ENCODE data around the gene TEX13D.
"Not testable (repeated sequence)": the region's sequence is repeated elsewhere in the genome, so short reads cannot be mapped to it uniquely, and the experiment has no call there.

TEX13D gene

DNA sequence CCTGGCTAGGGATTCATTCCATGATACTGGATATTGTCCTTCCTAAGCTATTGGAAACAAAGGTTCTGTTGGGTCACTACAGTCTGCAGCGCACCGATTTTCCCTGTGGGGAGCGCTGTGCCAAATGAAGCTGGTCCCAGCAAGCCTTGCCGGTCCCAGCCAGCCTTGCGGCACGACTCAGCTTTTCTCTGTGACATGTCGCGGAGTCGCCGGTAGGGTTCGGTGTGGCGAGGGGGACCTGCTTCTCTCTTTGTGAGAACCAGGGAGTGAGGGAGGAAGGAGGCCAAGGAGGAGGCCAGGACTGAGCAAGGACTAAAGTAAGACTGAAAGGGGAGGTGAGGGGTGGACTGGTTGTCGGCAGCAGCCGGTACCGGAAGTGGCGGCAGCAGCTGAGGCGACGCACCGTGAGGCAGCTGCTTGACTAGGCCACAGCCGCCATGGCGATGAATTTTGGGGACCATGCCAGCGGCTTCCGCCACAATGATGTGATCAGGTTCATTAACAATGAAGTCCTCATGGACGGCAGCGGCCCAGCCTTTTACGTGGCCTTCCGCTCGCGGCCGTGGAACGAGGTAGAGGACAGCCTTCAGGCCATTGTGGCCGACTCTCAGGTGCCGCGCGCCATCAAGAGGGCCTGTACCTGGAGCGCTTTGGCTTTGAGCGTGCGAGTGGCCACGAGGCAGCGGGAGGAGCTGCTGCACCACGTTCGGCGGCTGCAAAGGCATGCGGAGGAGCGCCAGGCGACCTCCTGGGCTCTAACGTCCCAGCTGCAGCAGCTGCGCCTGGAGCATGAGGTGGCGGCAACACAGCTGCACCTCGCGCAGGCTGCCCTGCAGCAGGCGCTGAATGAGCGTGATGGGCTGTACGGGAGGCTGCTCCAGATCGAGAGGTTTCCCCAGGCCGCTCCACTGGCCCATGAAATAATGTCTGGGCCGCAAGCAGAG, at the start of gene TEX13D:
Gene TEX13D, plus strand, starts transcription at position 180 of the 944 bp plus-strand sequence. Its CDS starts 258 bp downstream, at position 438.
- no peak within 1 kb of the TSS for H3K4me3 ChIP-seq (replicated peaks; ENCODE audit: low read depth, low read length)
- TF ChIP-seq, protein P1, sequence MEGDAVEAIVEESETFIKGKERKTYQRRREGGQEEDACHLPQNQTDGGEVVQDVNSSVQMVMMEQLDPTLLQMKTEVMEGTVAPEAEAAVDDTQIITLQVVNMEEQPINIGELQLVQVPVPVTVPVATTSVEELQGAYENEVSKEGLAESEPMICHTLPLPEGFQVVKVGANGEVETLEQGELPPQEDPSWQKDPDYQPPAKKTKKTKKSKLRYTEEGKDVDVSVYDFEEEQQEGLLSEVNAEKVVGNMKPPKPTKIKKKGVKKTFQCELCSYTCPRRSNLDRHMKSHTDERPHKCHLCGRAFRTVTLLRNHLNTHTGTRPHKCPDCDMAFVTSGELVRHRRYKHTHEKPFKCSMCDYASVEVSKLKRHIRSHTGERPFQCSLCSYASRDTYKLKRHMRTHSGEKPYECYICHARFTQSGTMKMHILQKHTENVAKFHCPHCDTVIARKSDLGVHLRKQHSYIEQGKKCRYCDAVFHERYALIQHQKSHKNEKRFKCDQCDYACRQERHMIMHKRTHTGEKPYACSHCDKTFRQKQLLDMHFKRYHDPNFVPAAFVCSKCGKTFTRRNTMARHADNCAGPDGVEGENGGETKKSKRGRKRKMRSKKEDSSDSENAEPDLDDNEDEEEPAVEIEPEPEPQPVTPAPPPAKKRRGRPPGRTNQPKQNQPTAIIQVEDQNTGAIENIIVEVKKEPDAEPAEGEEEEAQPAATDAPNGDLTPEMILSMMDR (IDR thresholded peaks at IDR 0.05; ENCODE audit: low read length, missing control alignments) = no peak
- DNase-seq (ENCODE audit: low read depth) = no peak

DNA sequence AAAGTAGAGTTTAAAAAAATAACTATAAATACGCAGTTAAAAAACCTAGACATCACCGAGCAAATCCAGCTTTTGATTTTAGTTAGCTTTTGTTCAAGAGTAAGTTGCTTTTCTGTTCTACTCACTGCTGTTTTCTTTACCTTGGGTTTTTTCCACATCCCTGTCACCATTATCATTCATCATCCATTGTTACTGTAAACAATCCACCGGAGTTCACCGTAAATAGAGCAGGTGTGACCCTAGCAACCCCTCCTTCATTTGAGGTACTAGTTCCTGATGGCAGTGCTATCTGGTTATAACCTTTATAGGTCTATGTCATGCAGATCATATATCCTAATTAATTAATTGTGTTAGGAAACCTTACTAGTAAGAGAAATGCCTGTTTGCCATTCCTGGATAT, 43.0 kb upstream of the TEX13D start:
- no peak for DNase-seq (ENCODE audit: low read depth)
- TF ChIP-seq, protein P1 (IDR thresholded peaks at IDR 0.05; ENCODE audit: low read length, missing control alignments) = no peak
- H3K4me3 ChIP-seq (replicated peaks; ENCODE audit: low read depth, low read length) = no peak overlapping the region

DNA sequence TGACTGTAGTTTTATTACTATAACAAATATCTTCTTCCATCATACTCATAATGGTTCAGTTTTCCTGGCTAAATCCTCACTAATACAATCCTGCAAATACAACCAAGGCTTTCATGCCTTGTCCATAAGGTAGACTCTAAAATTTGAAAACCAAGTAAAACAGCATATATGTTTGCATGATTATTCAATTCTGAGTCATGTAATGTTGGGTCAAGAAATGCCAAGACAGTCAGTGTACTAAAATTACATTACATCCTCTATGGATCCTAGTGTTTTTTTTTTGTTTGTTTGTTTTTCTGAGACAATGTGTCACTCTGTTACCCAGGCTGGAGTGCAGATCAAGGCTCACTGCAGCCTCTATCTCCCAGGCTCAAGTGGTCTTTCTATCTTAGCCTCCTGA, 38.6 kb upstream of the TEX13D start:
- TF ChIP-seq, protein P1 (IDR thresholded peaks at IDR 0.05; ENCODE audit: low read length, missing control alignments) = no peak
- H3K4me3 ChIP-seq (replicated peaks; ENCODE audit: low read depth, low read length) = no peak overlapping the region
- DNase-seq (ENCODE audit: low read depth) = no peak

DNA sequence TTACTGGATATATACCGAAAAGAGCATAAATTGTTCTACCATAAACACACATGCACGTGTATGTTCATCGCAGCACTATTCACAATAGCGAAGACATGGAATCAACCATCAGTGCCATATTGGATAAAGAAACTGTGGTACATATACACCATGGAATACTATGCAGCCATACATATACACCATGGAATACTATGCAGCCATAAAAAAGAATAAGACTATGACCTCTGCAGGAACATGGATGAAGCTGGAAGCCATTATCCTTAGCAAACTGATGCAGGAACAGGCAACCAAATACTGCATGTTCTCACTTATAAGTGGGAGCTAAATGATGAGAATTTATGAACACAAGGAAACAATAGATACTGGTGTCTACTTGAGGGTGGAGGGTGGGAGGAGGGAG, 33.1 kb upstream of the TEX13D start:
- H3K4me3 ChIP-seq (replicated peaks; ENCODE audit: low read depth, low read length); DNase-seq (ENCODE audit: low read depth): not testable (repeated sequence)

DNA sequence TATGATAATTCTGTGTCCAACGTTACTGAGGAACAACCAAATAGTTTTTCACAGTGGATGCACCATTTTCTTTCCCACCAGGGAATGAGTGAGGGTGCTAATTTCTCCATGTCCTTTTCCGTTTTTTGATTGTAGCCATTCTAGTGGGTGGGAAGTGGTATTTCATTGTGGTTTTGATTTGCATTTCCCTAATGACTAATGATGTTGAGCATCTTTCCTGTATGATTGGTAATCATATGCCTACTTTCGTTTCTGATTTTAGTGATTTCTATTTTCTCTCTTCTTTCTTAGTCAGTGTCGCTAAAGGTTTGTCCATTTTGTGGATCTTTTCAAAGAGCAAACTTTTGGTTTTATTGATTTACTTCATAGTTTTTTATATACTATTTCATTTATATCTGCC, 32.1 kb upstream of the TEX13D start:
- H3K4me3 ChIP-seq (replicated peaks; ENCODE audit: low read depth, low read length) = no peak overlapping the region
- no peak for DNase-seq (ENCODE audit: low read depth)
- TF ChIP-seq, protein P1 (IDR thresholded peaks at IDR 0.05; ENCODE audit: low read length, missing control alignments) = no peak

DNA sequence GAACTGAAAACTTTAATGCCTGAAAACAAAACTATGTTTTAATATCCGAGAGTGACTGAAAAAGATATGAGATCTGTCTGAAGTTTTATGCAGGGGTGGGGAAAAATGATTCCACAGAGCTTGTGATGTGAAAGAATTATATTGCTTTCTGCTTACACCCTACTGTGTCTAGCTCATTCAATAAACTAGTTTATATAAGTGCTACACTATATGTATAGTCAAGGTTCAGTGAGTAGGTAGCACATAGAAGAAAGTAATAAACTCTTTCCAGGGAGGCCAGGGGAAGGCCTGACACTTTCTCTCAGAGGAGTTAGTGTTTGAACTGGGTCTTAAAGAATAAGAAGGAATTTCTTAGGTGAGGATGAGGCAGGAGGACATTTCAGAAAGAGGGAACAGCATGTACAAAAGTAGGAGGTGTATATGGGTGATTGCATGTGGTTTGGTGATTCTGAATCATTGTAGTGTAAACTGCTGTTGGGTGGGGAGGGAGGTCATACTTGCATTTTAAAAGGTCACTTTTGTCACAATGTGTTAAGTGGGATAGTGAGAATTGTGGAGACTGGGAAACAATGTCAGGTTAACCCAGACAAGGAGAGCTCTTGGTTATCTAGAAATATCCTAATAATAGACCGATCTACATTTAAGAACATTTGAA, 25.1 kb upstream of the TEX13D start:
- TF ChIP-seq, protein P1 (IDR thresholded peaks at IDR 0.05; ENCODE audit: low read length, missing control alignments) = no peak
- DNase-seq (ENCODE audit: low read depth) = no peak

DNA sequence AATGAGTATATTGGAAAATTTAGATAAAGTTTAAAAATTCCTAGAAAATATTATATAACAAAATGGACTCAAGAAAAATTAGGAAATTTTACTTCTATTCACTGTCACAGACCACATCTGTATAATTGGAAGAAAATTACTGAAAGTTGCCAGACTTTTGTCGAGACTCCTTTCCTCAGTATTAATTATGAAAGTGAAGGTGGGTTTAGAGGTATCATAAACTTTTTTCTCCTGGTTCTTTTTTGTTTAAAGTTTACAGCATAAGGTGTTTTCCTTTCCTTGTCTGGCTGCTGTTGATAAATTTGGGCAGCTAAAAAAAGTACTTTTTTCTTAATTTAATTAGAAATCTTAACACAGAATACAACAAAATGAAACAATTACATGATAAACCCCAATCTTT, 6.7 kb upstream of the TEX13D start:
- H3K4me3 ChIP-seq (replicated peaks; ENCODE audit: low read depth, low read length) = no peak overlapping the region
- DNase-seq (ENCODE audit: low read depth) = no peak

More for the DNA sequence above, 25.1 kb upstream of the TEX13D start:
- H3K4me3 ChIP-seq (replicated peaks; ENCODE audit: low read depth, low read length) = no peak overlapping the region

More for the DNA sequence above, 6.7 kb upstream of the TEX13D start:
- TF ChIP-seq, protein P1 (IDR thresholded peaks at IDR 0.05; ENCODE audit: low read length, missing control alignments) = no peak
